K562 (cell line): ENCODE measurements around the gene OBSL1. TPM values are rescaled to one million over a fixed set of nuclear protein-coding genes. Genes with fewer than 3 reads are reported as not detected.

Experiments used
- ASH1L ChIP-seq: fragments of 450-650 bp; IDR thresholded peaks from 2 replicates; pipeline ENCODE4 v1.6.1; 2018; ENCODE audit warnings: borderline replicate concordance, mild to moderate bottlenecking, low read depth; ENCODE audit not compliant: partially characterized antibody
- BHLHE40 ChIP-seq: IDR thresholded peaks from 2 replicates; pipeline ENCODE4 v1.6.1; 2011; ENCODE audit warnings: low read length, improper control_type of control experiment
- FOSL1 ChIP-seq: fragments of 200-800 bp; sonication (Bioruptor generic); conservative IDR thresholded peaks from 2 replicates; pipeline ENCODE4 v1.6.1; 2016; ENCODE audit warnings: missing genetic modification characterization, missing compliant biosample characterization
- FOXJ2 ChIP-seq: fragments of 200-800 bp; sonication (Bioruptor generic); IDR thresholded peaks from 2 replicates; pipeline ENCODE4 v1.6.1; 2016; ENCODE audit warnings: missing genetic modification characterization, missing compliant biosample characterization
- HEY1 ChIP-seq: fragments of 250-450 bp; sonication (Bioruptor Pico); IDR thresholded peaks from 2 replicates; pipeline ENCODE4 v1.5.0; 2020; ENCODE audit warnings: mild to moderate bottlenecking, moderate library complexity, borderline replicate concordance
- KDM4B ChIP-seq, 2 experiments: fragments of 450-650 bp in 1 of 2; sonication (generic) in 1 of 2; IDR thresholded peaks; 2 replicates each; pipeline ENCODE4 v1.6.1; 2016 to 2017; ENCODE audit warnings: borderline replicate concordance in 2 of 2, antibody characterized with exemption in 1 of 2, low read depth in 1 of 2, mild to moderate bottlenecking in 1 of 2
- NFIC ChIP-seq: fragments of 450-650 bp; IDR thresholded peaks from 2 replicates; pipeline ENCODE4 v1.6.1; 2017; ENCODE audit warnings: mild to moderate bottlenecking, inconsistent platforms
- NR2C2 ChIP-seq, 2 experiments: fragments of 200-800 bp in 1 of 2; sonication (Bioruptor generic) in 1 of 2; sonication (generic) in 1 of 2; formaldehyde crosslinking in 1 of 2; IDR thresholded peaks; 2 replicates each; pipeline versions ENCODE4 v1.6.1 to v1.8.0; 2016 to 2022; ENCODE audit warnings: mild to moderate bottlenecking in 1 of 2, missing compliant biosample characterization in 1 of 2, missing genetic modification characterization in 1 of 2, missing genetic modification reagents in 1 of 2
- RBFOX2 ChIP-seq: fragments of 200-400 bp; formaldehyde crosslinking; IDR thresholded peaks from 2 replicates; pipeline ENCODE4 v1.6.1; 2017; ENCODE audit warnings: low read depth, mild to moderate bottlenecking, low read length, moderate library complexity
- RUNX1 ChIP-seq: sonication (generic); IDR thresholded peaks from 2 replicates; pipeline ENCODE4 v1.6.1; 2016; ENCODE audit warnings: antibody characterized with exemption, low read depth
- TAF1 ChIP-seq: IDR thresholded peaks from 2 replicates; pipeline ENCODE4 v1.6.1; 2011; ENCODE audit warnings: mild to moderate bottlenecking, low read length, moderate library complexity; ENCODE audit not compliant: insufficient read depth, control insufficient read depth, severe bottlenecking; ENCODE audit errors: extremely low read depth
- TRIM24 ChIP-seq, 2 experiments: fragments of 450-650 bp; IDR thresholded peaks; 2 replicates each; pipeline ENCODE4 v1.6.1; 2016
- XRCC4 ChIP-seq: IDR thresholded peaks from one replicate; pipeline ENCODE4 v1.6.1; 2011; ENCODE audit not compliant: insufficient read depth, insufficient read length; ENCODE audit errors: extremely low read depth
- polyA plus RNA-seq, 8 experiments: library from polyadenylated mRNA; depleted of rRNA in 4 of 8; stranded (reverse) in 5 of 8; unstranded in 3 of 8; fragments of >200 nt; fragmentation: Nextera tagmentation in 2 of 8; fragmentation: Illumina TruSeq in 1 of 8; extraction: Ambion mirVana in 2 of 8; extraction: Trizol in 1 of 8; gene quantifications; 2 replicates each; pipeline versions ENCODE4 v1.2.1 to v1.2.3, GENCODE V29; 2011 to 2014; ENCODE audit warnings: inconsistent platforms in 1 of 8, missing spikeins in 1 of 8
- total RNA-seq, 7 experiments: library from RNA; depleted of rRNA in 6 of 7; stranded (reverse); fragments of >200 nt in 6 of 7; fragmentation: Illumina TruSeq in 2 of 7; extraction: Trizol in 2 of 7; gene quantifications; 2 replicates each; pipeline versions ENCODE4 v1.2.1 to v1.2.3, GENCODE V29; 2011 to 2021; ENCODE audit warnings: low replicate concordance in 1 of 7
- TF ChIP-seq, protein P1 (sequence below), 2 experiments: IDR thresholded peaks; 2 replicates each; pipeline ENCODE4 v1.6.1; 2011; ENCODE audit warnings: borderline replicate concordance in 1 of 2, control low read depth in 1 of 2, low read depth in 1 of 2, low read length in 1 of 2, mild to moderate bottlenecking in 1 of 2, mixed read lengths in 1 of 2, moderate library complexity in 1 of 2; ENCODE audit not compliant: insufficient read depth in 1 of 2, insufficient read length in 1 of 2, poor library complexity in 1 of 2, severe bottlenecking in 1 of 2; ENCODE audit errors: extremely low read depth in 1 of 2
- TF ChIP-seq, protein P2 (sequence below), 2 experiments: fragments of 450-650 bp; conservative IDR thresholded peaks; 2 replicates each; pipeline ENCODE4 v1.6.1; 2017; ENCODE audit warnings: mild to moderate bottlenecking in 2 of 2, moderate library complexity in 2 of 2
- TF ChIP-seq, protein P3 (sequence below): fragments of 450-650 bp; formaldehyde crosslinking; conservative IDR thresholded peaks from 2 replicates; pipeline ENCODE4 v1.4.0; 2022; ENCODE audit warnings: mild to moderate bottlenecking, missing genetic modification characterization
- TF ChIP-seq, protein P4 (sequence below): sonication (generic); formaldehyde crosslinking; IDR thresholded peaks from 2 replicates; pipeline ENCODE4 v1.8.0; 2022; ENCODE audit warnings: mild to moderate bottlenecking, missing genetic modification reagents
- TF ChIP-seq, protein P5 (sequence below): sonication (generic); formaldehyde crosslinking; IDR thresholded peaks from 2 replicates; pipeline ENCODE4 v1.9.0; 2022; ENCODE audit warnings: mild to moderate bottlenecking, missing genetic modification reagents
- TF ChIP-seq, protein P6 (sequence below): fragments of 450-650 bp; formaldehyde crosslinking; IDR thresholded peaks from 2 replicates; pipeline ENCODE4 v1.4.0; 2020; ENCODE audit warnings: mild to moderate bottlenecking

OBSL1 gene
- total and polyA plus RNA-seq, 9 of the 15 experiments (the other 6 are each of a cell fraction or from before 2014, with no cell fraction given), result 1.2 to 26.6 (median 8.6) TPM

GRCh38 chr2:219525533-219526232 is 45.7 kb downstream of the OBSL1 start (continued):
- TF ChIP-seq, protein P1, sequence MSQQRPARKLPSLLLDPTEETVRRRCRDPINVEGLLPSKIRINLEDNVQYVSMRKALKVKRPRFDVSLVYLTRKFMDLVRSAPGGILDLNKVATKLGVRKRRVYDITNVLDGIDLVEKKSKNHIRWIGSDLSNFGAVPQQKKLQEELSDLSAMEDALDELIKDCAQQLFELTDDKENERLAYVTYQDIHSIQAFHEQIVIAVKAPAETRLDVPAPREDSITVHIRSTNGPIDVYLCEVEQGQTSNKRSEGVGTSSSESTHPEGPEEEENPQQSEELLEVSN (IDR thresholded peaks at IDR 0.05; ENCODE audit: borderline replicate concordance in 1 of 2, extremely low read depth in 1 of 2, insufficient read depth in 1 of 2, insufficient read length in 1 of 2, low read depth in 1 of 2, low read length in 1 of 2, poor library complexity in 1 of 2, severe bottlenecking in 1 of 2), result no peak
- TF ChIP-seq NR2C2 (CRISPR knock-in tag; IDR thresholded peaks at IDR 0.05), result no peak
- TF ChIP-seq NR2C2 (tag; IDR thresholded peaks at IDR 0.05), result 0 out of 2 replicates have a peak, but pooled peaks have one; percentile 50
- peak; percentile 13; the same call in 1 of the 2 replicates for TF ChIP-seq BHLHE40
- TF ChIP-seq KDM4B (IDR thresholded peaks at IDR 0.05; ENCODE audit: borderline replicate concordance in 2 of 2, low read depth in 1 of 2), result no peak
- TF ChIP-seq, protein P2, sequence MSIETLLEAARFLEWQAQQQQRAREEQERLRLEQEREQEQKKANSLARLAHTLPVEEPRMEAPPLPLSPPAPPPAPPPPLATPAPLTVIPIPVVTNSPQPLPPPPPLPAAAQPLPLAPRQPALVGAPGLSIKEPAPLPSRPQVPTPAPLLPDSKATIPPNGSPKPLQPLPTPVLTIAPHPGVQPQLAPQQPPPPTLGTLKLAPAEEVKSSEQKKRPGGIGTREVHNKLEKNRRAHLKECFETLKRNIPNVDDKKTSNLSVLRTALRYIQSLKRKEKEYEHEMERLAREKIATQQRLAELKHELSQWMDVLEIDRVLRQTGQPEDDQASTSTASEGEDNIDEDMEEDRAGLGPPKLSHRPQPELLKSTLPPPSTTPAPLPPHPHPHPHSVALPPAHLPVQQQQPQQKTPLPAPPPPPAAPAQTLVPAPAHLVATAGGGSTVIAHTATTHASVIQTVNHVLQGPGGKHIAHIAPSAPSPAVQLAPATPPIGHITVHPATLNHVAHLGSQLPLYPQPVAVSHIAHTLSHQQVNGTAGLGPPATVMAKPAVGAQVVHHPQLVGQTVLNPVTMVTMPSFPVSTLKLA (conservative IDR thresholded peaks at IDR 0.05), result peak in 1 of 2 experiments; percentile 54; a peak in 1 of 4 replicates
- TF ChIP-seq, protein P3, sequence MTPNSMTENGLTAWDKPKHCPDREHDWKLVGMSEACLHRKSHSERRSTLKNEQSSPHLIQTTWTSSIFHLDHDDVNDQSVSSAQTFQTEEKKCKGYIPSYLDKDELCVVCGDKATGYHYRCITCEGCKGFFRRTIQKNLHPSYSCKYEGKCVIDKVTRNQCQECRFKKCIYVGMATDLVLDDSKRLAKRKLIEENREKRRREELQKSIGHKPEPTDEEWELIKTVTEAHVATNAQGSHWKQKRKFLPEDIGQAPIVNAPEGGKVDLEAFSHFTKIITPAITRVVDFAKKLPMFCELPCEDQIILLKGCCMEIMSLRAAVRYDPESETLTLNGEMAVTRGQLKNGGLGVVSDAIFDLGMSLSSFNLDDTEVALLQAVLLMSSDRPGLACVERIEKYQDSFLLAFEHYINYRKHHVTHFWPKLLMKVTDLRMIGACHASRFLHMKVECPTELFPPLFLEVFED (CRISPR knock-in tag), result no peak
- TF ChIP-seq RBFOX2, result no peak
- TF ChIP-seq XRCC4, result no peak
- peak in 1 of 2 experiments; percentile 41; a peak in 2 of 4 replicates for TF ChIP-seq TRIM24 (IDR thresholded peaks at IDR 0.05)
- no peak for TF ChIP-seq ASH1L
- TF ChIP-seq, protein P4, sequence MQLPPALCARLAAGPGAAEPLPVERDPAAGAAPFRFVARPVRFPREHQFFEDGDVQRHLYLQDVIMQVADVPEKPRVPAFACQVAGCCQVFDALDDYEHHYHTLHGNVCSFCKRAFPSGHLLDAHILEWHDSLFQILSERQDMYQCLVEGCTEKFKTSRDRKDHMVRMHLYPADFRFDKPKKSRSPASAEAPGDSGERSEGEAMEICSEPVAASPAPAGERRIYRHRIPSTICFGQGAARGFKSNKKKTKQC (CRISPR knock-in tag), result no peak
- no peak for TF ChIP-seq RUNX1
- TF ChIP-seq HEY1 (CRISPR knock-in tag), result no peak
- no peak; the same call in 1 of the 2 replicates for TF ChIP-seq FOSL1 (tag)
- TF ChIP-seq FOXJ2, result no peak
- TF ChIP-seq, protein P5, sequence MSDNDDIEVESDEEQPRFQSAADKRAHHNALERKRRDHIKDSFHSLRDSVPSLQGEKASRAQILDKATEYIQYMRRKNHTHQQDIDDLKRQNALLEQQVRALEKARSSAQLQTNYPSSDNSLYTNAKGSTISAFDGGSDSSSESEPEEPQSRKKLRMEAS (CRISPR knock-in tag), result no peak
- peak; percentile 47 for TF ChIP-seq TAF1
- TF ChIP-seq, protein P6, sequence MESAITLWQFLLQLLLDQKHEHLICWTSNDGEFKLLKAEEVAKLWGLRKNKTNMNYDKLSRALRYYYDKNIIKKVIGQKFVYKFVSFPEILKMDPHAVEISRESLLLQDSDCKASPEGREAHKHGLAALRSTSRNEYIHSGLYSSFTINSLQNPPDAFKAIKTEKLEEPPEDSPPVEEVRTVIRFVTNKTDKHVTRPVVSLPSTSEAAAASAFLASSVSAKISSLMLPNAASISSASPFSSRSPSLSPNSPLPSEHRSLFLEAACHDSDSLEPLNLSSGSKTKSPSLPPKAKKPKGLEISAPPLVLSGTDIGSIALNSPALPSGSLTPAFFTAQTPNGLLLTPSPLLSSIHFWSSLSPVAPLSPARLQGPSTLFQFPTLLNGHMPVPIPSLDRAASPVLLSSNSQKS (CRISPR knock-in tag), result no peak
- TF ChIP-seq NFIC, result peak; percentile 80
